NCI-H2171 treated with DMSO at 0.1 percent for 48 hours (cell line): ENCODE measurements around the gene CD164L2.

Experiments used
- DNase-seq: peaks from one replicate; lab custom pipeline; 2025; lab: John Stamatoyannopoulos, UW

Gene CD164L2

GRCh38 chr1:27405074-27405473, 21.9 kb upstream of the CD164L2 start:
- no peak for DNase-seq

GRCh38 chr1:27403931-27404330, 20.8 kb upstream of the CD164L2 start:
- no peak for DNase-seq

DNA sequence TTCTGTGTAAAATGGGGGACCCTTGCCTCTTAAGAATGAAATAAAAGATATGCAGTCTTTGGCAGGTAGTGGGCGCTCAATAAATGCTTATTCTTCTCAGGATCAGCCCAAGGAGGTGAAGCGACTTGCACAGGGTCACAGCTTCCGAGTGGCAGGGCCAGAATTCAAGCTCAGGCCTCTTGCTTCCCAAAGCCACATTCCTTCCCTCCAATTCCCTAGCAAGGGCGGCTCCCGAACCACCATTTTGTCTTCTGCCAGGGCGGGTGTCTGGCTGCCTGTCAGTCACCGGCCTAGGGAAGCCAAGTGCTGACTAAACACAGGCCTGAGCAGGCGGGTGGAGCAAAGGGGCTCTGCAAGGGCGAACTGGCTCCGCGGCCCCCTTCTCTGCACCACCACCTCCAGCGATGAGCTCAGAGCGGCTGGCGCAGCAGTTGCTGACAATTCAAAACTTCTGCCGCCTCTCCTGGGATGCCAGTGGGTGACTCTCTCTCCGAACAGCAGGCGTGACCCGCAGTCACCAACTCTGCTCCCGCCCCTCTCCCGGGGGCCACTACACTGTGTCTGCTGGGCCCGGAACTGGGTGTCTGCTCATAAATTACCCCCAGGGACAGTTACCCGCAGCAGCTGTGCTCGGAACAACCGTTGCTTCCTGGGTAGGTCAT, 20.1 kb upstream of the CD164L2 start:
- DNase-seq: no peak

- no peak for DNase-seq
These were observed 19.2 kb upstream of the CD164L2 start for GRCh38 chr1:27402349-27402754.

DNA sequence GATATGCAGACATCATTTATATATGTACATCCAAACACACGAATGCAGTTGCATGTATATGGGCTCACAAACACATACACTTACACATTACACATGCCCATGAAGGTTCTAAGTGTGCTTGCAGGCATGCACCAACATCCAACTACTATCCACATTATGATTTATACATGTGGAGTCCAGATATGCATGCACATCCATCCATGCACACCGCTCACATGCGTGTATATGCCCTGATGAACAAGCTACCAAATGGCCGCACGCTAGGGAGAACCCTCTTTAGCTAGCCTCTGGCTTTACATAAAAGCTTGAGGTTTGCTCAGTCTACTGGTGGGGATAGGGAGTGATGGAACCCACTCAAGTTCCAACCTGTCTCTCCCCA, 17.8 kb upstream of the CD164L2 start:
- DNase-seq: no peak

DNA sequence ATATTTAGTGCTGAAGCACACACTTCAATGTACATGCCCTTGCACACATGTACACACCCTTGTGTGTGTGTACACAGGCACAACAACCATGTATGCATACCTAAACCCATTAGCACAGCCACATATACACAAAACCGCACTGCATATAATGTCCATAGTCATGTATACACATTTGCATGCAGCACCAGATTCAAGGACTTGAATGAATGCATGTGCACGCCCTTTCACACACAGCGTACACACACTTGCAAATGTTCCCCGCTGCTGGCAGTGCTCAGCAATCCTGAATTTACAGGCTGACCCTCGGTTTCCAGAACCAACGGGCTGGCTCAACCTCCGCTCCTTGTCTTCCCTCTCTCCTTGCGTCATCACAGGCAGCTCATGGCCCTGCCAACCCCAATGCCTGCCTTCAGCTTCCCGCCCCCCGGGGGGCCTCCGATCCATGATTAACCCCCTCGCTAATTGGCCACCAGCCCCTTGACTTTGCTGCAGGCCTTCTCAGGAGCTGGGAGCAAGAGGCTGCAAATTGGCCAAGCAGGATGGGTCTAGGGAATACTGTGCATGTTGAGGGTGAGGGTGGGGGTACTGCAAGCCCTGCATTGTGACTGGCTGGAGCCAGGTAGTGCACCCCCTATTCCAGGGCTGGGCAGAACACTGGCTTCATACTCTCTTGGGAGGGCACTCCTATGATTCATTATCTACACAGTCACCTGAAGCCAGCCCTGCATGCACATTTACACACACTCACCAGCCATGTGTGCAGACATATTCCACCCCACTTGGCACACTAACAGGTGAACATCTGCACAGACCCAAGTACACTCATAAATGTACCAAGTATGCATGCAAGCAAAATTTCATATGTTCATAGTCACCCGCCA, 17.2 kb upstream of the CD164L2 start:
- DNase-seq: peak; percentile 18

DNA sequence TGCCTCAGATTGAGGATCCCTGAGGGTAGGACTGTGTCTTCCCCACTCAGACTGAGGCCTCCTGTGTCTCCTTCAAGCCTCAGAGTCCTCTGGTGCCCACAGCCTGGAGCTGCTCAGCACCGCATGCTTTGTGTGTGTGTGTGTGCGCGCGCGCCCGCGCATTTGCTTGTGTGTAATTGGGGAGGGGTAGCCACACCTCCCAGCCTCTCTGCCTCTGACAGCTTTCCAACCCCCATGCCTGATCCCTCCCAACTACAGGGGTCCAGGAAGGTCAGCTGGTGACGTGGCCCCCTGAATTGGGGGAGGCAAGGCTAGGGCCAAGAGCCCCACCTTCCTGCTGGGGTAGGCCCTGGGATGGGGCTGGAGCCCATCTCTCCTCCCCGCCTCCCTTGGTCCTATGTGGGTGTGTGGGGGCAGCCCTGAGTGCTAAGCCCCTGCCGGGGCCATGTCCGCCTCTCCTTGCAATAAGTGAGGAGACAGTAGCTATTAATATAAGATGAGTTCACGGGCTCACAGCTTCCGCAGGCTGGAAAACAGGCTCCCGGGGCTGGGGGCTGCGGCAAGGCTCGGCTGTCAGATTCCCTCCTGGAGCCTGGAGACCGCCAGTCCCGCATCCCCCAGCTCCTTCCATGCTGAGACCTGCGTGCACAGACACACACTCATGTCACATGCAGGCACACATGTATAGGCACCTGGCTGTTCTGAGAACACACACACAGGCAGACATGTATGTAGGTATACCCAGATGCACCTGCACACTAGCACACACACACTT, 16.3 kb upstream of the CD164L2 start:
- no peak for DNase-seq

- no peak for DNase-seq
These were observed 15.4 kb upstream of the CD164L2 start for GRCh38 chr1:27398405-27399149.

DNA sequence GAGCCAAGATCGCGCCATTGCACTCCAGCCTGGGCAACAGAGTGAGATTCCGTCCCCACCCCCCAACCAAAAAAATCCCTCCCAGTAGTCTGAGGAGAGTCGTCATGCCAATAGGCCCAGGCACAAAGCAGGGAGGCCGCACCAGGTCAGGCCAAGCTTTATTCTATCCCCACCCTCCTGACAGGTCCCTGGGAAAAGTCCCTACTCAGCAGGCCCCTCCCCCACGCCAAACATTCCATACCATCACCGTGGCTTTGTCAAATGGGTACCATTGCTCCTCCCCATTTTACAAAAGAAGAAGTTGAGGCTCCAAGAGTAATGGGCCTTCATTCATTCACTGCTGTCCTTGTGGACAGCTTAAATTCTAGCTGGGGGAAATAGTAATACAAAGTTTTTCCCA, 14.6 kb upstream of the CD164L2 start:
- DNase-seq: no peak

DNA sequence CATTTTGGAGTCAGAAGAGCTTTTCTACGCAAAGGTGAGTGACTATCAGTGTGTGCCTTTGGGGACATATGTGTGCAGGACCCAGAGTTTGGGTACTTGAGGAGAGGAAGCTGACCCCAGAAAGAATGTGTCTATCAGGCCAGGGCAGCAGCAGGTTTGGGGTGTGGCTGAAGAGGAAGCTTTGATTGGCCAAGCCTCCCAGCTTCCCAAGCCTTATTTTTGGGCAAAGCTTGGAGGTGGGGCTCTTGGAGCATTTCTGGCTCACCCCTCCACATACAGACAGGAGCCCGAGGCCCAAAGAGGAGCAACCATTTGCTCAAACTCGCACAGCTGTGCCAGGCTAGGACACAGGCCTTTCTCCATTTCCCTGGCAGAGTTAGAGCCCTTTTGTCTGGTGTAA, 14.0 kb upstream of the CD164L2 start:
- DNase-seq: no peak

DNA sequence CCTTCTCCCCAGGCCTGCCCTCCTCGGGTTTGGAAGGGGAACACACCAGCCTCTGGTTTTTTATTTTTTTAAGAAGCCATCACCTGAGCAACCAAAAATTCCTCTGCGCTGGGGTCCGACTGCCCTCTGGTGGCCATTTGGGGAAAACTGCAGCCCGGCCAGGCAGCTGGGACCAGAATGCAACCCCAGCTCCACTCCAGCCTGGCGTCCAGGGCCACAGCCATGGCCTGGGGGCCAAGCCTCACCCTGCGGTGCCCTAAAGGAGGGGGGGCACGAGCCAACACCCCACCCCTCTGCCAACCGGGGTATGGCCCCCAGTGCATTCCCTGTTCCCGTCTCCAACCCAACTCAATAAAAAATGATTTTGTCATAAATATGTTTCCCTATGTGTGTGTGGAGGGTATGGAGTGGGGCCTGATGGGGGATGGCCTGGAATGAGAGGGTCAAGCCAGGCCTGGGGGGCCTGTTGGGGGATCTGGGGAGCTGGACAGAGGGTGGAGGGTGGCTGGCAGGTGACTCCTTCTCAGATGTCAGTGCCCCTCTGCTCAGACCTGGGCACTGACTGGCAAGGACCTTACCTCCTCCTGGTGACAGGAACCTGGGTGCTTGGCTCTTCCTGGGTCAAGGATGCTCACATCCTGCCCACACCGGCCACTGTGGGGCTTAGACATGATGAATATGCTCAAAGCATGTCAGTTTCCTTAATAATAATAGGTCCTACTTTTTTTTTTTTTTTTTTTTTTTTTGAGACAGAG, 12.5 kb upstream of the CD164L2 start:
- DNase-seq: peak; percentile 82

DNA sequence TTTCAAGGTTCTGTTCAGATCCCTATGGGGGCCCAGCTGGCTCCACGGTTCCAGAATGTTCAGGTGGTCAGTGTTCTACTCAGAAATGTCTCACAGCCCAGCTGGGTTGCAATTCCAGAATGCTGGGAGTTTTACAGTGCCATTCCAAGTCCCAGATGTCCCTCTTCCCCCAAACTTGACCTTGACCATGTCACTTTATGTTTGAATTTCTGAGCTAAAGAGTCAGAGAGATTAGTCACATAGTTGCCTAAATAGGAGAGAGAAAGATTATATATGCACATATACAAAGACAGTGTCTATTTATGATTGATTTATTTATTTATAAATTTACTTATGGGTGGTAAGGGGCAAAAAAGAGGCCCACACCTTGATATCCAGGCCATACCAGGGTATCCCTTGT, 11.8 kb upstream of the CD164L2 start:
- no peak for DNase-seq

GRCh38 chr1:27394282-27394658, 11.1 kb upstream of the CD164L2 start:
- DNase-seq: no peak

GRCh38 chr1:27393641-27394281, 10.6 kb upstream of the CD164L2 start:
- DNase-seq: no peak

- DNase-seq: no peak
These were observed 9.9 kb upstream of the CD164L2 start for GRCh38 chr1:27392778-27393635.

DNA sequence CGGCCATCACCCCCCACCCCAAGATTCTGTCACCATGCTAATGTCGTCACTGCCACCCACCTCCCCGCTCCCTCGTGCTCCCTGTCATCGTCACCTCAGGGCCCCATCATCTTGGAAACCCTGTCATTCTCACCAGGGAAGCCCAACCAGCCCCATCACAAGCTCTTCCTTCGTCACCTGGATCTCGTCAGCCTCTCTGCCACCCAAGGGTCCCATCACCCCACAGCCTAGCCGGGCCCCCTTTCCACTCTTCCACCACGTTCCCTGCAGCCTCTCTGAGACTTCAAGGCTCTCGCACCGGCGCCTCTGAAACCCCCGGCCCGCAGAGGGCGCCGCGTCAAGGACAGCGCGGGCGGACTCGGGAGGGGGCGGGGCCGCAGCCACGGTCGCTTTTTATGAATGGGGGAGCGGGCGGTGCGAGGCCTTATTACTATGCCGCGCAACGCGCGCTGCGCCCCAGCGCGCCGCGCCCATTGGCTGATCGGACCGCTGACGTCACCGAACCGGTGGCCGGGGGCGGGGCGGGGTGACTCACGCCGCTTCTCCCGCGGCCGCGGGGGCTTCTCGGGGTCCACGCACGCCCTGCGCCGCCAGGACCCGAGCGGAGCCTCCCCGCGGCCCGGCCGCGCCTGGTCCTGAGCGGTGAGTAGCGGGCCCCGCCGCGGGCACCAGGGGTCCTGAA, 9.1 kb upstream of the CD164L2 start, which contains the start of gene GPR3:
Gene GPR3 (plus strand): TSS at position 527 of the 682 bp plus-strand sequence. CDS start 1,177 bp downstream, outside the sequence.
- DNase-seq: peak; percentile 90

DNA sequence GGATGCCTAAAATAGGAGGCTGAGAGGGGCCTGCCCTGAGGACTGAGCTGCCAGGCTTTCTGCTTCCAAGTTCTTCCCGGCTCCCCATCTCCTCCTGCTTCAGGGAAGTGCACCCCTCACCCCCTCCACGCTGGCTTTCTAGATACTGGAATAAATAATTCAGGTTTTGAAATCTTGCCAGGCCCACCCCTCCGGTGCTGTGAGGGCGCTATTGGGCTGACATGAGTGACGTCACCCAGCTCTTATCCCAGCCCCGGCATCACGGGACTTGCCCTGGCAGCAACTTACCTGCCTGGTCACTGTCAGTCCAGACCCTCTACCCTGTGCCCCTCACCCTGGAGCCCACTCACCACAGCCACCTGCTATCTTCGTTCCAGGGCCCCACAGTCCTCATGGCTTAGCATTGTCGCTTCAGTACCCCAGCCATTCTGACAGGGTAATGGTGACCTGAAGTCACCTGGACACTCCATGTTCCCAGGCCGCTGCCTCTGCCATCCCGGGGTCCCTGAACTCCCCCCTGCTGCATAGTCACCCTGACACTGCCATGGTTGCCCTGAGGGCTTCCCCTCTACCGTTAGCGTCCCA, 8.5 kb upstream of the CD164L2 start:
- no peak for DNase-seq

- peak; percentile 80 for DNase-seq
These were observed 5.3 kb upstream of the CD164L2 start for GRCh38 chr1:27388337-27389005.
